Ishikawa (cell line): Measurements from ENCODE around the gene STC2.

Experiments
- EP300 ChIP-seq: IDR thresholded peaks from 2 replicates; pipeline ENCODE4 v1.6.1; 2012; ENCODE audit warnings: borderline replicate concordance
- NFIC ChIP-seq: IDR thresholded peaks from 2 replicates; pipeline ENCODE4 v1.6.1; 2012
- TCF12 ChIP-seq: IDR thresholded peaks from 2 replicates; pipeline ENCODE4 v1.6.1; 2012; ENCODE audit warnings: low read depth
- TF ChIP-seq, protein P1 (sequence below): IDR thresholded peaks from 2 replicates; pipeline ENCODE4 v1.6.1; 2012; ENCODE audit warnings: low read depth, mild to moderate bottlenecking
- TF ChIP-seq, protein P2 (sequence below): IDR thresholded peaks from 2 replicates; pipeline ENCODE4 v1.6.1; 2012

DNA sequence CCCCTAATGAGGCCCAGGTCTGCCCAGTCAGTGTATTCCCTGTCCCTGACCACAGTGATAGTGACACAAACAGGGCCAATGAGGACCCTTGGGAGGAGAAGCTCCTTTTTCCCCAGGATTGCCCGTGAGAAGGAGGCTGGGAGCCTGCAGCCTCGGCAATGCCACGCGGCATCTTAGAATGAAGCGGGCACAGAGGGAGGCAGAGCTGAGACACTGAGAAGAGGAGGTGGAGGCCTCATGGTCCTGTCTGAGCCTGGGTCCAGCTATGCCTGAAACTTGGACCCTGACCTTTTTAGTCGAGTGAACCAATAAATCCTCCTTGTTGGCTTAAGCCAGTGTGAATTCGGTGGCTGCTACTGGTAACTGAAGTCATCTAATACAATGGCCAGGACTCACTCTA is 28.4 kb downstream of the STC2 start:
- no peak for TF ChIP-seq EP300
- no peak for TF ChIP-seq NFIC
- TF ChIP-seq TCF12 = no peak
- TF ChIP-seq, protein P1, sequence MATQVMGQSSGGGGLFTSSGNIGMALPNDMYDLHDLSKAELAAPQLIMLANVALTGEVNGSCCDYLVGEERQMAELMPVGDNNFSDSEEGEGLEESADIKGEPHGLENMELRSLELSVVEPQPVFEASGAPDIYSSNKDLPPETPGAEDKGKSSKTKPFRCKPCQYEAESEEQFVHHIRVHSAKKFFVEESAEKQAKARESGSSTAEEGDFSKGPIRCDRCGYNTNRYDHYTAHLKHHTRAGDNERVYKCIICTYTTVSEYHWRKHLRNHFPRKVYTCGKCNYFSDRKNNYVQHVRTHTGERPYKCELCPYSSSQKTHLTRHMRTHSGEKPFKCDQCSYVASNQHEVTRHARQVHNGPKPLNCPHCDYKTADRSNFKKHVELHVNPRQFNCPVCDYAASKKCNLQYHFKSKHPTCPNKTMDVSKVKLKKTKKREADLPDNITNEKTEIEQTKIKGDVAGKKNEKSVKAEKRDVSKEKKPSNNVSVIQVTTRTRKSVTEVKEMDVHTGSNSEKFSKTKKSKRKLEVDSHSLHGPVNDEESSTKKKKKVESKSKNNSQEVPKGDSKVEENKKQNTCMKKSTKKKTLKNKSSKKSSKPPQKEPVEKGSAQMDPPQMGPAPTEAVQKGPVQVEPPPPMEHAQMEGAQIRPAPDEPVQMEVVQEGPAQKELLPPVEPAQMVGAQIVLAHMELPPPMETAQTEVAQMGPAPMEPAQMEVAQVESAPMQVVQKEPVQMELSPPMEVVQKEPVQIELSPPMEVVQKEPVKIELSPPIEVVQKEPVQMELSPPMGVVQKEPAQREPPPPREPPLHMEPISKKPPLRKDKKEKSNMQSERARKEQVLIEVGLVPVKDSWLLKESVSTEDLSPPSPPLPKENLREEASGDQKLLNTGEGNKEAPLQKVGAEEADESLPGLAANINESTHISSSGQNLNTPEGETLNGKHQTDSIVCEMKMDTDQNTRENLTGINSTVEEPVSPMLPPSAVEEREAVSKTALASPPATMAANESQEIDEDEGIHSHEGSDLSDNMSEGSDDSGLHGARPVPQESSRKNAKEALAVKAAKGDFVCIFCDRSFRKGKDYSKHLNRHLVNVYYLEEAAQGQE = no peak
- TF ChIP-seq, protein P2, sequence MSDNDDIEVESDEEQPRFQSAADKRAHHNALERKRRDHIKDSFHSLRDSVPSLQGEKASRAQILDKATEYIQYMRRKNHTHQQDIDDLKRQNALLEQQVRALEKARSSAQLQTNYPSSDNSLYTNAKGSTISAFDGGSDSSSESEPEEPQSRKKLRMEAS = no peak
